LoVo (cell line): ENCODE results near the gene KLHL40.

Source experiments
- DNase-seq: peaks from one replicate; pipeline ENCODE4 v3.0.0-alpha.2; 2016; ENCODE audit warnings: low spot score

KLHL40 gene

DNA sequence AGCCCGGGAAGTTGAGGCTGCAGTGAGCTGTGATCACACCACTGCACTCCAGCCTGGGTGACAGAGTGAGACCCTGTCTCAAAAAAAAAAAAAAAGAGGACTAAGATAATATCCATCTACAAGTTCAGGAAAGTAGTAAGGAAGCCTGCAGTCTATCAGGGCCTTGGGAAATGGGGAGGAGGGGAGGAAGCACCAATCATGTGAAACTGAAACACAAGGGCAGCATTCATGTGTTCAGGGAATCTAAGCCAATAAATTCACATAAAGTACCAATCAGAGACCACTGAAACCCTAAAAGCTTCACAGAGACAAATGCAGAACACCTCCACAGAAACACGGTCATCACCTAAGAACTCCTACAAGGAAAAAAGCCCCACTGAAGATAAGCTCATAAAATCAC lies 40.1 kb downstream of the KLHL40 start:
- DNase-seq: no peak

DNA sequence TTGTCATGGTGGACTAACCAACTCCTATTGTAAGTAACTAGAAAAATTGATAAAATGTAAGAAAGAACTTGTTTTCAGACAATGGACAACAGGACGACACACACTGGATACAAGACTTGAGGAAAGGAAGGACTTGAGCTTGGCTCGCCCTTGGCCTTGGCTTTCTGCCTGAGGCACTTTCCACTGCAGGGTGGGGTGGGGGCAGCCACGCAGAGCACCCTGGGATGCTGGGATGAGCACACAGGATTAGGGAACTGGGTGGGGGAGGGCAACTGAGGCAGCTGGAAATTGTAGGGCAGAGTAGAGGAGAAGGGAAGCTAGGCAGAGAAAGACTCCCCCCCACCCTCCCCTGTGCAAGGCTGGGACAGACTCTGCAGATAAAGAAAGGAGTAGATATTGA lies 42.7 kb downstream of the KLHL40 start:
- DNase-seq: no peak

DNA sequence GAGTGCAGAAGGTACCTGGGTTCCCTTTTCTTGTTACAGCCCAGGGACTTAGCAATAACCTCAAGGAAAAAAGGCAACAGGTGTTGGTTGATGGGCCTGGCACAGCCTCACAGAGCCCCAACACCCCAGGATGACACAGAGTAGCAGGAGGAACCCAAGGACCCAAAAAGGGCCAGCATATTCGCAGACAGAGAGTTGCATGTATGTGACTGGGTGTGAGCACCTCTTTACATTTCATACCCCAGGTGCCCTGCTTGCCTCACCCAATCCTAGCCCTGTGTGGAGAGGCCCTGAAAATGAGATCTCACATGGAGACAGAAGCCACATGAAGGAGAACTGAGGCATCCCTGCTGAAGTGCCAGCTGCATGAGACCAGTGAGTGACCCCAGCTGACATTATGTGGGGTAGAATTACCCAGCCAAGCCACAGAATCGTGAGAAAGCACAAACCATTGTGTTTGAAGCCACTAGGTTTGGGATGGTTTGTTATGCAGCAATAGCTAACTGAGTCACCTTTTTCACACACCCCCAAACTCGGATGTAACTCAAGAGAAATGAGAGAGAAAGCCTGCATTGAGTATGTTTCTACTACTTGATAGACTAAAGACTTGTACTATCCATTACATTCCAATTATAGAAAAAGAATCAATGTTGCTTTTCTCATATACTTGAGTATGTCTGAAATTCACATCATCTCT lies 43.5 kb downstream of the KLHL40 start:
- DNase-seq: no peak

DNA sequence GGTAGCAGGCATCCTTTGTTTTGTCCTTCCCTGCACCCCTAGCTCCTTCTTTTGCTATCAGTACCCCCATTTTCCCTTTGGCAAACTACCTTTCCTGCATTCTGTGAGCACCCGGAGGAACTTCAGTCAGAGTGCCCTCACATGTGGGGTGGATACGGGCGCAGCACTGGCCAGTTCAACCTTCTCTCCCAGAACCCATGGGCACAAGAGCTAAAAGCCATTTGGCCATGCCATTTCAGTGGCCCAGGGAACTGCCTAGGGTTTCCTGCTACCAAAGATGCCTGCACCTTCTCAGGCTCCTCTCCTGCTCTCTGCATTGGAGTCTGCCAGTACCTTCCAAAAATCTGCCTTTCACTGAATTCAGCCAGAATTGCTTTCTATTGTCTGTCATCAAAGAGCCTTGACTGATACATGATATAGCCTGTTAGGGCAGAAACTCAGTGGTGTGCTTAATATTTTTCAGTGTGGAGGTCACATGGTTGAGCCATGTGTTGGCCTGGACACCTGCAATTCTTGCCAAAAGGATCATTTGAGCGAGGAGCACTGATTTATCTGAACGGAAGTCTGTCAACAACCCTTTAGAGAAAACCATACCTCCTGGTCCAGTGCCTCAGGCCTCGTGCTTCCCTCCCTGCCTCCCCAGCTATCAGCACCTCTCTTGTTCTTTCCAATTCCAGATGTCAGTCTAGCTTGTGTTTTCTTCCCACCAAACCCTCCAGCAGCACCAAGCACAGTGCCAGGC lies 44.2 kb downstream of the KLHL40 start:
- DNase-seq: no peak

DNA sequence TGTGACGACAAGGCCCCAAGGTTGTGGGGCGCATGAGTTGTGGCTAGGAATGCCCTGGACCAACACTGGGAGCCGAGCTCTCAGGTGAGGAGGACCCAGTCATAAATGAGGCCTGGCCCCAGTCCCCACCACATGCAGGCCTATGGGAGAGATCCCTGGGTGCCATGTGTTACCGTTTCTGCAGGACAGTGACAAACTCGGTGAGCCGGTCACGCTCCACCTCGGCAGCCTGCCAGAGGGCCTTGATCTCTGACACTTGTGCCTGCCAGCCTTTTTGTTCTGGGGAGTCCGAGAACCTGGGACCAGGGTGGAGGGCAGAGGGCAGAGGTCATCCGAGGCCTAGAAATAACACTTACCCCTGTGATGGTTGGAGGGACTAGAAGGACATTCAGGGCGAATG lies 45.0 kb downstream of the KLHL40 start:
- no peak for DNase-seq

DNA sequence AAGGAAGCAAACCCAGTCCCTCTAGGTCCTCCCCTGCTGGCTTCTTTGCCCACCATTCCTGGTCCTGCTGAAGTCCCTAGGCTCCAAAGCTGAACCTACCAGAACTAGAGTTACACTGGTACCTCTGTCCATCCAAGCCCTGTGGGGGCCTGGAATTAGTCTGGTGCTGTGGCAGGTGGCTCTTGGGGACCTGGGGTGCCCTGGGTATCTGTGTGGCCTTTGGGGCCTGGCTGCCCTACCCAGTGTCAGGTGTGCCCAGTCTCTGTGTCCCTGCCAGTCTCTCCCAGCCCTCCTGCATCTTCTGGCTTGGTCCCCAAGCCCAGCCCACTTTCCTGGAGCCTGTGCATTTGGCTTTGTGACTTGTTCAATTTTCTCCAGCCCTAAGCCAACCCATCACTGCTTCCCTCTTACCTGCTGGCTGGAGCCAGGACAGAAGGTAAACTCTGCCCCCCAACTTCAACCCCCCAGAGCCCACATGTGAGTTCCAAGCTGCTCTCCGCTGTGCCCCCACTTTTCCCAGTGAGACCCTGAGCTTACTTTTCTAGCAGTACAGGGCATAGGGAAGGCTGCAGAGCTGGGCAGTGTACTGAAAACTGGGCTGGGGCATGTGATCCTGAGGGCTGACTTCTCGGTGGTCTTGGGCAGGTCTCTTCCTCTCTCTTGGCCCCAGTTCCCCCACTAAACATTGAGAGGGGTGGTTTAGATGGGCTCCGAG lies 45.5 kb downstream of the KLHL40 start:
- DNase-seq: no peak

DNA sequence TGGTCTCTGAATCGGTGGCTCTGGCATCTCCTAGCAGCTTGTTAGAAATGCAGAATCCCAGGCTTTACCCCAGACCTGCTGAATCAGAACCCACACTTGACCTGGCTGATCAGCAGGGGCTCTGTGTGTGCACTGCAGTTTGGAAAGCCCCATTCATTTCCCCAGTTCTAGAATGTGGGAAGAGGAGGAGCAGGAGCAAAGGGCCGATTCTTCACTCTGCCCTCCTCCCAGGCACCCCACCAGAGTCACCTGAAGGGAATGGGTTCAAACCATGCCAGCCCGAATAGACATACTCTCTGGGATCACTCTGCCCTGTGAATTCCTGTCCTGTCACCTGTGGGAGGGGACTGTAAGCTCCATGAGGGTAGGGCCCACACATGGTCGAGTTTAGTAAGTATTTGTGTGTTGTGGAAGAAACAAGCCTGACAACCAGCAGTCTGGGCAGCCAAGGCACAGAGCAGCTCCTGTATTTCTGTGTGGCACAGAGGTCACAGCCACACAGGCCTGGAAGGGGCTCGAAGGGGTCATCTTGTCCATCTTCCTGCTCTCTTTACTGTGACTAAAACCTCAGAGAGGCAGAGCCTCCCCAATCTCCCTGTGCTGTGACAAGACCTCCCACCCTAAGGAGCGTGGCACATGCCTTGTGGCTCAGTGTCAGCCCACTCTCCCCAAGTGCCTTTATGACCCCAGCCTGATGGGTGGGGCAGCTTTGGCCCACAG lies 46.3 kb downstream of the KLHL40 start:
- no peak for DNase-seq

DNA sequence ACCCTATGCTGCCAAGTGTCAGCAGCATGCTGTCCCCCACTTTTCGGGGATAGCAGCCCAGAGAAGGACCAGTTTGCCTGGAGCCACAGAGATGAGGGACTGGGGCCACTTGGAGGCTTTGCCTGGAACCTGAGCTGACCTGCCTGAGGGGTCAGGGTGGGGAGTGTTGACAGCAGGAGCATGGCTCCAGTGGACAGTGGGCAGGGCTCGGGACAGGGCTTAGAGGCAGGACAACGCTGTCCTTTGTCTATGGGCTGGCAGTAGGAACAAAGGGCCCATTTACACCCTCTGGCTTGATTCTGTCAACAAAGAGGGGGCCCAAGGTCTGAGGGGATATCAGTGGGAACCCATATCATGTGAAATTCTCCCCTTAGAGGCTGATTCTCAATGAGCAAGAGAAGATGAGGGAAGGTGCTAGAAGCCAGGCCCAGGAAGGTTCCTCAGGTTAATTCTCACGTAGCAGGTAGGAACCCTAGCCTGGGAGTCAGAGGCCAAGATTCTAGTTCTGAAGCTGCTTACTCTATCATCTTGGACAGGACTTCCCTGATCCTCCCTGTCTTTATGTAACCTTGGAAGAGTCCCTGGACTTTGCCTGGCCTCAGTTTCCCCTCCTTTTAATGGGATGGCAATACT lies 47.0 kb downstream of the KLHL40 start:
- no peak for DNase-seq

DNA sequence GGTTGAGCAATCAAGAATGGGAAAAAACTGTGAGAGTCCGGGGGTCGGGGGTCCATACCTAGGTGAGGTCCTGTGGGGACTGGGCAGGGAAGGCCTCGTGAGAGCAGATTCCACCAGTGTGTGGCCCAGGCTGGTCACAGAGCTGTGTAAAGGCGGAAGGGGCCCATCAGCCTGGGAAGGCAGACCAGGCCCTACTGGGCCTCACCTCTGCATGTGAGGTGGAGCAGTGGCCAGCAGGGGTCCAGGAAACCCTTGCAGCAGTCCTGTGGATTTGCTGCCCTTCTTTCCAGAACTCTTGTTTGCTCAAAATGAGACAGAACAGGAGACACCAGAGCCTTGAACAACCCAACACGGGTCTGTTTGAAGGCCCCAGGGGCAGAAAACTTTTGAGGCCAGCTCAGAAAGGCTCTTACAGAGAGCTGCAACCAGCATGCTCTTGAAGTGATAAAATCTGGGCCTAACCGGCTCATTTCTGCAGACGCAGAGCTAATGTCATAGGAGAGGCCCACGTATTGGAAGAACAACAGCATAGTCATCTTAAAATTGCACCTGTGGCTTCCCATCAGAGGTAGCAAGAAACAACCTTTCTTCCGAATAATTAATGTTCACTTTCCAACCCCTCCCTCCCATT lies 47.6 kb downstream of the KLHL40 start:
- no peak for DNase-seq

DNA sequence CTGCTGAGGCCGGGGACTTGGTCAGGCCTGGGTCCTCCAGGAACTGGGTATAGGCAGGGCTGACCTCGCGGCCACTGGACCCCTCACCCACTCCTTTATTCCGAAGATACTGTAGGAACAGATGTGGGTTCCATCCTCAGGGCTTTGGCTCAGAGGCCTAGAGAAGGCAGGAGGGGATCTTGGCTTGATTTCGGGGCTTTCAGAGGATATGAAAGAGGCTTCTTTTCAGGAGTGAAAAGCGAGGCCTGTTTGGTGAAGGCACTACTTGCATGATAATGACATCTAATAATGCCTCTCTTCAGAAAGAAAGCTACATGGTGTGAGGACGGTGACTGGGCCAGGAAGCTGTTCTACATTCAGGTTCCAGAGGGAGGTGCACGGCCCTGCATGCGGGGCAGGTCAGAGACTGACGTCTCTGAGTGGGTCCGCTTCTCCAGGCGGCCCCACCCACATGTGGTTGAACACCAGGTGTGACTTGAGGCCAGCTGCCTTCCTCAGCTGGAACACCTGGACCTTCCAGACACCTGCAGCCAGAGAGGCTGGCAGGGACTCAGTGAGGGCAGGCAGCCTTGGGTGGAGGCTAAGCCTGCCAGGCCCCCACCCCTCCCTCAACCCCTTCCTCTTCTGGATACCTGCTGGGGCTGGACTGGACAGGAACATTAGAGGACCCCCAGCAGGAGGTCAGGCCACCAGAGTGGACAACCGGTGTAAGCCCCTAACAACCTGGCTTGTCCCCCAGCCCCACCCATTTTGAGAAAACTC lies 48.3 kb downstream of the KLHL40 start:
- DNase-seq: no peak

DNA sequence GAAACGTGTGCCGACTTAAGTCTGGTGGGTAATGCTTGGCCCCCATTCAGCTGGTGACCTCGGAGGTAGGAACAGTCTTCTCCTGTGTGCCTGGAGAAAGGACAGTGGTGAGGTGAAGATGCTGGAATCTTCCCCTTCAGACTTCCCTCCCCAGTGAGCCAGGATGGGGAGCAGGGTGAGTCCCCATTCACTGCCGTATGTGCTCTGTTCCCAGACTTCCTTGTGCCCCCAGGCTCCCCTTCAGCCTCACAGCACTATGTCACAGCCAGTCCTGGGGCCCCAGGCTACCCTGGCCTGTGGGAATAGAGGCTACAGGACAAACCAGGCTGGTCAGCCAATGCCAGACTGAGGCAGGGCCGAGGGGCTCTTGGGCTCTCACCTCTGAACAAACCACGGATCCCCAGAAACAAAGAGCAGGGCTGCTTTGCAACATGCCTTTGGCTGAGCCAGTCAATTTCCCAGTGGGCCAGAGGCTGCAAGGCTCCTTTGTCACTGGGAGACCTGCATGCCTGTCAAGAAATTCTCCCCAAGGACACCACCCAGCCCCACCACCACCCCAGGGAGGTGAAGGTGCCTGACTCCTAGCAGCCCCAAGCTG lies 49.0 kb downstream of the KLHL40 start:
- DNase-seq: no peak

DNA sequence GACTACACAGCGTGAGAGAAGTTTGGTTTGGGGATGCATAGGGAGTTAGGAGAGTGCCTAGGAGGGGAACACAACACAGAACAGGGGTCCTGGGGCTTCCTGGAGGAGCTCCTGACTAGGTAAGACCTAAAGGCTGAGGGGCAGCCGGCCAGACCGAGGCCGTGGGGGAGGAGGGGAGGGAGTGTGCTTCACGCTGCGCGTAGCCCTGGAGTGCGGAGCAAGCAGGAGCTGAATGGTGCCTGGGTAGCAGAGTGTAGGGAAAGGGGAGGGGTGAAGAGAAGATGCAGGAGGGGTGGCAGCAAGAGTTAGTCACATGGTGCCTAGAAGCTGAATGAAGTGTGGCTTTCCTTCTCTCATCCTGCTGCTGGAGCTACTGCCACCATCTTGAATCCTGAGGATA lies 49.7 kb downstream of the KLHL40 start:
- DNase-seq: no peak

DNA sequence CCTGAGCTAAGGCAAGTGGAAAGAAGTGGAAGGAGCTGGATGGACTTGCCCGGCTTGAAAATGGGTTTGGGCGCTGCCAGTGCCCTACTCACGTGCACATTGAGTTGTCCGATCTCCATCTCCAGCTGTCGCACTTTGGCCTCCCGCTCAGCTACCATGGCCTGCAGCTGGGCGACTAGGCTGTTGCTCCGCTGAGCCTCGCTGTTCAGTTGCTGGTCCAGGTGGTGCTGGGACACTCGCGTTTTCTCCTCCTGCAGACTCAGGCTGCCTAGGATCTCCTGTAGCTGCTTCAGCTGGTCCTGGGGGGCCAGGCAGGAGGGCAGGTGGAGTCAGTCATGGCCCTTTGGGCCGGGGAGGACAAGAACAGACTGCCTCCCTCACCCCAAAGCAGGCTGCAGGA lies 50.3 kb downstream of the KLHL40 start:
- DNase-seq: no peak

DNA sequence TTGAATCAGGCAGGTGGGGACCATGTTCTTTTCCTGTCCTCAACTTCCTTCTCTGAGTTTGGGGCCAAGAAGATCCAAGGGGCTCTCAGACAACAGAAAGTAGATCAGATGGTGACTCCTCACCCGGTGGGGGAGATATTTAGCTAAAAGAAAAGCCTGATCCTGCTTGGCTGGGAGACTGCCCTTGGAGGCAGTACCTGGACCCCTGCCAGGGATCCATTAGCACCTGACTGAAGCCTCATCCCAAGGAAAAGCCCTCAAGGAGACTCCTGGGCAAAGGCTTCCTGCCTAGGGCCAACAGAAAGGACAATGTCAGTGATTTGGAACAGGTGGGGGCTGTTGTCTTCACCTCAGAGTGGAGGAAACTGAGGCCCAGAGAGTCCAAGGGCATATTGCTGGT lies 50.7 kb downstream of the KLHL40 start:
- no peak for DNase-seq

DNA sequence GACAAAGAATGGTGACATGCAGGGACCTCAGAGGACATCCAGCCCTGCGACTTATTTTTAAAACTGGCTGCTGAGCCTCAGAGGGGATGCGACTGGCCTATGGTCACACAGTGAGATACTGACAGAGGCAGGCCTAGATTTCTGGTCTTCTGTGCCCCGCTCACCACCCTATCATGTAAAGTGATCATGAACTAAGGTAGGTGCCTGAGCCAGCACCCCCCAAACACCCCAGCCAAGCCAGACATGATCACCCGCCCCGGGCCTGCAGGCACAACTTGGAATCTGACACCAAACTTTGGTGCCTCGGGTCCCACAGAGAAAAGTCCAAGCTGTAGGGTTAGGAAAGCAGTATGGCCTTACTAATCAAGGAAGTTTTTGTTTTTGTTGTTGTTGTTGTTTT lies 51.2 kb downstream of the KLHL40 start:
- no peak for DNase-seq

DNA sequence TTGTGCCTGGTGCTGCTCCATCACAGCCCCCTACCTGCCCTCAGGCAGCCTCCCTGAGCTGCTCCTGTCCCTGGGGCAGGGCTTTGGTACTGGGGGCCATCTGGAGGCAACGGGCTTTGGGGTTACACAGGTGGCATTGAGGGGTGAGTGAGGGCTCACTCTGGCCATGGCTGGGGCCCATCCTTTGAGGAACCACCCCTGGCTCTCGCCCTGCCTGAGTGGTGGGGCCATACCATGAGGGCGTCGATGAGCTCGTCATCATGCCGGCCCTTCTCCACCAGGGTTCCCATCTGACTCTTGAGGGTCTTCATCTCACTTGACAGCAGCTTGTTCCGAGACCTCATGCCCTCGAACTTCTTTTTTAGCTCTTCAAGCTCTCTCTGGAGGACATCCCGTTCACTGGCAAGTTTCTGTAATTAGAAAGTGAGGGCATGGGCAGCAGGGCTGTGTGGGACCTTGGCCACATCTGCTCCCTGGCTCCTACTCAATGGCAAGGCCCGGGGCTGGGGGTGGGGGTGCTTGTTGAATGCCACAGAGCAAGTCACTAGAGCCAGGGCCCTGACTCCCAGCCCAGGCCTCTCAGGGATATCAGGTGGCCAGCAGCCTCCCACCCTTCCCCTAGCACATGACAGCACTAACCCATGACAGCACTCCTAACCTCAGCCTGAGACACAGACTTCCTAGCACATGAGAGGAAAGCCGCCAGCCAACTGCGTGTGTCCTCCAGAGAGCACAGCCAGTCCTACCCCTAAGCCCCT lies 54.2 kb downstream of the KLHL40 start:
- DNase-seq: no peak

DNA sequence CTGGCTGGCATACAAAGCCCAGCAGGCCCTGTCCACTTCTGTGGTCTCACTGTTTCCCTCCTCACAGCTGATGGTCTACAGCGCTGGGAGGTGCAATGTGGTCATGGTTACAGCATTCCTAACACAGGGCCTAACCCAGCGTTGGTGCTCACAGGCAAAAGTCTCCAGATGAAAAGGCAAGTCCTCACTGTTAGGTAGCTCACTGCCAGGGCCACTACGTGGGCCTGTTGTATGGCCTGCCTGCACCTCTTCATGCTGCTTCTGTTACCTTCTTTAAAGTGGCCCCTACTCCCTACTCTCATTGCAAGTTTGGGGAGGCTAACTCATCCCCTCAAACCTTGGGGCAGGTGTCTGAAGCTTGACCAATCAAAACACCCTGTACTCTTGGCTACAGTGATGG lies 56.5 kb downstream of the KLHL40 start:
- DNase-seq: no peak
